ENCODE measurements around the gene GMDS. TPM values are rescaled to one million over a fixed set of nuclear protein-coding genes. Genes with fewer than 3 reads are reported as not detected.

Gene GMDS
- total RNA-seq, 3 donors from 2014 or later (not counting 1 experiment from before 2014, with no cell fraction given) = 23.6 to 31.0 (median 26.4) TPM

DNA sequence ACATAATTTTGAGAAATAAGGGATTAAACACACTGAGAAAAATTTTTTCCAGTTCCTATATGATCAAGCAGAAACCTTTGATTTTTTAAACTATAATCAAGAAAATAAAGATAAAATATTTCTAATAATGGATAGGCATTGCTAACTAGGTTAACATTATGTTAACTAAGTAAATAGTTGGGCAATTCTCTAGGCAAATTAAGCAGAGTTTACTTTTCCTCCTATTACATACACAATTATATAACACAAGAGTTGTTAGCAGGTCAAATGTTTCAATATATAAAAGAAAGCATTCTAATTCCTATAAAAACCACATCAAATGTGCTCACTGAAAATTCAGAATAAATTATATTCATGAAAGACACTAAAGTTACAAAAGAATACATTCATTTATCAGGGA, 191.7 kb downstream of the GMDS start:
- no peaks in the 10 kb centered on the region for H3K27me3 Mint-ChIP-seq (ENCODE audit: low read depth in 2 of 2)
- H3K27ac Mint-ChIP-seq = no peak overlapping the region
- H3K4me1 Mint-ChIP-seq = peaks cover 0 to 6% of the 10 kb centered on the region in 2 donors
- Histone ChIP-seq H3K27me3 (ENCODE audit: control insufficient read depth, insufficient read depth, low read length) (no peaks in the 10 kb centered on the region), H3K9me3 (ENCODE audit: control insufficient read depth, insufficient read depth, low read length) (no peaks in the 10 kb centered on the region), H3K4me3 (ENCODE audit: low read length) (no peak overlapping the region), H3K4me1 (ENCODE audit: control insufficient read depth, insufficient read depth, low read length) (no peaks in the 10 kb centered on the region), H3K36me3 (ENCODE audit: control insufficient read depth, insufficient read depth, low read length) (no peaks in the 10 kb centered on the region), H3K27ac (ENCODE audit: low read length) (no peak overlapping the region)
- peaks cover 3 to 4% of the 10 kb centered on the region in 2 donors for H3K9me3 Mint-ChIP-seq
- no peak overlapping the region for H3K4me3 Mint-ChIP-seq
- no peaks in the 10 kb centered on the region for H3K36me3 Mint-ChIP-seq
- TF ChIP-seq, protein P1, sequence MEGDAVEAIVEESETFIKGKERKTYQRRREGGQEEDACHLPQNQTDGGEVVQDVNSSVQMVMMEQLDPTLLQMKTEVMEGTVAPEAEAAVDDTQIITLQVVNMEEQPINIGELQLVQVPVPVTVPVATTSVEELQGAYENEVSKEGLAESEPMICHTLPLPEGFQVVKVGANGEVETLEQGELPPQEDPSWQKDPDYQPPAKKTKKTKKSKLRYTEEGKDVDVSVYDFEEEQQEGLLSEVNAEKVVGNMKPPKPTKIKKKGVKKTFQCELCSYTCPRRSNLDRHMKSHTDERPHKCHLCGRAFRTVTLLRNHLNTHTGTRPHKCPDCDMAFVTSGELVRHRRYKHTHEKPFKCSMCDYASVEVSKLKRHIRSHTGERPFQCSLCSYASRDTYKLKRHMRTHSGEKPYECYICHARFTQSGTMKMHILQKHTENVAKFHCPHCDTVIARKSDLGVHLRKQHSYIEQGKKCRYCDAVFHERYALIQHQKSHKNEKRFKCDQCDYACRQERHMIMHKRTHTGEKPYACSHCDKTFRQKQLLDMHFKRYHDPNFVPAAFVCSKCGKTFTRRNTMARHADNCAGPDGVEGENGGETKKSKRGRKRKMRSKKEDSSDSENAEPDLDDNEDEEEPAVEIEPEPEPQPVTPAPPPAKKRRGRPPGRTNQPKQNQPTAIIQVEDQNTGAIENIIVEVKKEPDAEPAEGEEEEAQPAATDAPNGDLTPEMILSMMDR (IDR thresholded peaks at IDR 0.05) = no peak
- intact Hi-C loops (cut with micrococcal nuclease) = no loop called here
- DNase-seq (no peak), ATAC-seq (no peak)

DNA sequence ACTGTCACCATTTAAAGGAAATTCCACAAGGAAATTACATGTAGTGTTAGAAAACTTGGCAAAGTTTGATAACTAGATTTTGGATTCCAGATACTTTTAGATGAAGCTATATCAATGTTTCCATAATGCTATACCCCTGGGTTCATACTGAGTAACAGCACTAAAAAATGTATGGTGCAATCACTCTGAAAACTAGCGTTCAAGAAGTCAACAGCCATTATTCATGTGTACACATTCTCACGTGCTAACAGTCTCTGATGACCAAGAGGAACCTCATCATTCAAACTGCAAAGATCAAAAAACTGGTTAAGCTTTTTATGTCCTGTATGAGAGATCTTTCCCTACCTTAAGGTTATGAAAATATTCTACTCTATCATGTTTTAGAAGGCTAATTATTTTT, 197.6 kb downstream of the GMDS start:
- WGBS (ENCODE audit: insufficient coverage) = 60% methylated on average over 2 of the region's 2 CpGs
- DNase-seq (no peak), ATAC-seq (no peak)
- Mint-ChIP-seq H3K4me3 (no peak overlapping the region), H3K9me3 (peaks cover 3 to 4% of the 10 kb centered on the region in 2 donors), H3K4me1 (no peaks in the 10 kb centered on the region), H3K27me3 (ENCODE audit: low read depth in 2 of 2) (no peaks in the 10 kb centered on the region), H3K36me3 (no peaks in the 10 kb centered on the region), H3K27ac (no peak overlapping the region)
- TF ChIP-seq, protein P1 (IDR thresholded peaks at IDR 0.05) = no peak
- no peaks in the 10 kb centered on the region for H3K9me3 ChIP-seq (ENCODE audit: control insufficient read depth, insufficient read depth, low read length)
- no peaks in the 10 kb centered on the region for H3K27me3 ChIP-seq (ENCODE audit: control insufficient read depth, insufficient read depth, low read length)
- intact Hi-C loops (cut with micrococcal nuclease) = no loop called here
- no peak overlapping the region for H3K27ac ChIP-seq (ENCODE audit: low read length)
- no peaks in the 10 kb centered on the region for H3K36me3 ChIP-seq (ENCODE audit: control insufficient read depth, insufficient read depth, low read length)
- no peaks in the 10 kb centered on the region for H3K4me1 ChIP-seq (ENCODE audit: control insufficient read depth, insufficient read depth, low read length)
- H3K4me3 ChIP-seq (ENCODE audit: low read length) = no peak overlapping the region

DNA sequence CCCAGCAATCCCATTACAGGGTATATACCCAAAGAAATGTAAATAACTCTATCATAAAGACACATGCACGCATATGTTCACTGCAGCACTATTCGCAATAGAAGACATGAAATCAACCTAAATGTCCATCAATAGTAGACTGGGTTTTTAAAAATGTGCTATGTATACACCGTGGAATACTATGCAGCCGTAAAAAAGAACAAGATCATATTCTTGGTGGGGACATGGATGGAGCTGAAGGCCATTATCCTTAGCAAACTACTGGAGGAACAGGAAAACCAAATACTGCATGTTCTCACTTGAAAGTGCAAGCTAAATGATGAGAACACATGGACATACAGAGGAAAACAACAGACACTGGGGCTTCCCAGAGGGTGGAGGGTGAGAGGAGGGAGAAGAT, 201.2 kb downstream of the GMDS start:
- H3K4me1 Mint-ChIP-seq = no peaks in the 10 kb centered on the region

More for the DNA sequence above, 201.2 kb downstream of the GMDS start:
- Histone ChIP-seq H3K9me3 (ENCODE audit: control insufficient read depth, insufficient read depth, low read length) (no peaks in the 10 kb centered on the region), H3K27ac (ENCODE audit: low read length) (no peak overlapping the region), H3K4me3 (ENCODE audit: low read length) (no peak overlapping the region), H3K27me3 (ENCODE audit: control insufficient read depth, insufficient read depth, low read length) (no peaks in the 10 kb centered on the region), H3K4me1 (ENCODE audit: control insufficient read depth, insufficient read depth, low read length) (no peaks in the 10 kb centered on the region), H3K36me3 (ENCODE audit: control insufficient read depth, insufficient read depth, low read length) (no peaks in the 10 kb centered on the region)
- intact Hi-C loops (cut with micrococcal nuclease) = no loop called here
- H3K4me3 Mint-ChIP-seq = no peak overlapping the region
- H3K9me3 Mint-ChIP-seq = no peaks in the 10 kb centered on the region
- ATAC-seq = no peak
- no peaks in the 10 kb centered on the region for H3K36me3 Mint-ChIP-seq
- TF ChIP-seq, protein P1 (IDR thresholded peaks at IDR 0.05) = no peak
- no peaks in the 10 kb centered on the region for H3K27me3 Mint-ChIP-seq (ENCODE audit: low read depth in 2 of 2)
- 100% methylated on average over 4 of the region's 4 CpGs for WGBS (ENCODE audit: insufficient coverage)
- DNase-seq = no peak
- H3K27ac Mint-ChIP-seq = no peak overlapping the region
